Fibroblast of lung (primary cell): ENCODE measurements around the gene OR11A1. TPM values are rescaled to one million over a fixed set of nuclear protein-coding genes. Genes with fewer than 3 reads are reported as not detected.

Source experiments
- DNase-seq, 2 donors: peaks; one replicate each; pipeline versions ENCODE4 v3.0.0 to v3.0.0-alpha.2; 2010; ENCODE audit warnings: low read depth in 2 of 2
- H2AFZ ChIP-seq: 2 replicates; pipeline ENCODE4 v1.5.1; 2012; ENCODE audit warnings: low read length, control low read depth, inconsistent platforms
- H3K27ac ChIP-seq: 2 replicates; pipeline ENCODE4 v1.5.1; 2011; ENCODE audit warnings: low read length, control low read depth; ENCODE audit not compliant: insufficient read depth
- H3K27me3 ChIP-seq: 2 replicates; pipeline ENCODE4 v1.5.1; 2011; ENCODE audit warnings: mild to moderate bottlenecking, low read length; ENCODE audit not compliant: control insufficient read depth, insufficient read depth
- H3K36me3 ChIP-seq: 2 replicates; pipeline ENCODE4 v1.5.1; 2011; ENCODE audit warnings: low read length; ENCODE audit not compliant: control insufficient read depth, insufficient read depth
- H3K4me1 ChIP-seq: 2 replicates; pipeline ENCODE4 v1.5.1; 2011; ENCODE audit warnings: low read length; ENCODE audit not compliant: control insufficient read depth, insufficient read depth; ENCODE audit errors: extremely low read depth
- H3K4me2 ChIP-seq: 2 replicates; pipeline ENCODE4 v1.5.1; 2011; ENCODE audit warnings: low read length, control low read depth; ENCODE audit not compliant: insufficient read depth; ENCODE audit errors: extremely low read depth
- H3K4me3 ChIP-seq, 4 experiments: fragments of 200-600 bp in 1 of 4; sonication (generic) in 1 of 4; replicated peaks in 1 of 4; 2 replicates each; pipeline ENCODE4 v1.5.1; 2011 to 2016; ENCODE audit warnings: low read length in 4 of 4, low read depth in 3 of 4, mild to moderate bottlenecking in 3 of 4, control low read depth in 2 of 4, inconsistent platforms in 1 of 4, mixed read lengths in 1 of 4; ENCODE audit not compliant: insufficient read depth in 1 of 4; ENCODE audit errors: control extremely low read depth in 1 of 4
- H3K79me2 ChIP-seq: 2 replicates; pipeline ENCODE4 v1.5.1; 2012; ENCODE audit warnings: mild to moderate bottlenecking, low read length, inconsistent platforms; ENCODE audit not compliant: control insufficient read depth, insufficient read depth
- H3K9ac ChIP-seq: 2 replicates; pipeline ENCODE4 v1.5.1; 2011; ENCODE audit warnings: mild to moderate bottlenecking, low read length, control low read depth; ENCODE audit not compliant: insufficient read depth
- H3K9me3 ChIP-seq: 2 replicates; pipeline ENCODE4 v1.5.1; 2012; ENCODE audit warnings: low read depth, low read length; ENCODE audit not compliant: control insufficient read depth, insufficient read depth
- H4K20me1 ChIP-seq: 2 replicates; pipeline ENCODE4 v1.5.1; 2011; ENCODE audit warnings: low read length; ENCODE audit not compliant: control insufficient read depth, insufficient read depth; ENCODE audit errors: extremely low read depth
- CTCF ChIP-seq, 2 donors: IDR thresholded peaks in 1 of 2; conservative IDR thresholded peaks in 1 of 2; 1 replicate in 1 of 2; 2 replicates in 1 of 2; pipeline ENCODE4 v1.5.1; 2011 to 2012; ENCODE audit warnings: low read length in 2 of 2, control low read depth in 1 of 2, inconsistent platforms in 1 of 2, low read depth in 1 of 2, mild to moderate bottlenecking in 1 of 2
- EZH2 ChIP-seq: IDR thresholded peaks from 2 replicates; pipeline ENCODE4 v1.5.1; 2012; ENCODE audit warnings: low read length, control low read depth, mild to moderate bottlenecking; ENCODE audit errors: missing control alignments
- polyA plus RNA-seq, 2 donors: library from polyadenylated mRNA; depleted of rRNA in 1 of 2; stranded (reverse) in 1 of 2; unstranded in 1 of 2; fragments of >200 nt; gene quantifications; 2 replicates each; pipeline ENCODE4 v1.2.1, GENCODE V29; 2011 to 2012; ENCODE audit warnings: missing spikeins in 1 of 2
- total RNA-seq: library from RNA; depleted of rRNA; stranded (reverse); fragments of >200 nt; gene quantifications from 2 replicates; pipeline ENCODE4 v1.2.1, GENCODE V29; 2014

OR11A1 gene
- total and polyA plus RNA-seq, 2 donors (not counting 1 experiment from before 2014, with no cell fraction given) = not detected

- H3K79me2 ChIP-seq = no peaks in the 10 kb centered on the region
- H3K4me2 ChIP-seq = no peak overlapping the region
- H3K27ac ChIP-seq = no peak overlapping the region
- H3K9ac ChIP-seq = no peak overlapping the region
- no peaks in the 10 kb centered on the region for H4K20me1 ChIP-seq
- H2AFZ ChIP-seq = no peak overlapping the region
- H3K9me3 ChIP-seq = no peaks in the 10 kb centered on the region
- no peaks in the 10 kb centered on the region for H3K36me3 ChIP-seq
- no peaks in the 10 kb centered on the region for H3K4me1 ChIP-seq
- H3K4me3 ChIP-seq = no peak overlapping the region
- no peak for DNase-seq
- H3K27me3 ChIP-seq = no peaks in the 10 kb centered on the region
- no peak for TF ChIP-seq EZH2
Observed at GRCh38 chr6:29483735-29484134, 26.9 kb upstream of the OR11A1 start.

- no peak overlapping the region for H2AFZ ChIP-seq
- no peaks in the 10 kb centered on the region for H3K9me3 ChIP-seq
- H3K36me3 ChIP-seq = no peaks in the 10 kb centered on the region
- no peaks in the 10 kb centered on the region for H4K20me1 ChIP-seq
- H3K4me3 ChIP-seq = no peak overlapping the region
- H3K4me1 ChIP-seq = no peaks in the 10 kb centered on the region
- H3K27me3 ChIP-seq = no peaks in the 10 kb centered on the region
- TF ChIP-seq EZH2 (no peak), CTCF (conservative IDR thresholded peaks at IDR 0.05 in 1 of 2, IDR thresholded peaks at IDR 0.05 in 1 of 2; ENCODE audit: low read depth in 1 of 2, low read length in 2 of 2) (no peak)
- no peak for DNase-seq
- H3K79me2 ChIP-seq = no peaks in the 10 kb centered on the region
- H3K27ac ChIP-seq = no peak overlapping the region
- H3K9ac ChIP-seq = no peak overlapping the region
- H3K4me2 ChIP-seq = no peak overlapping the region
Observed at GRCh38 chr6:29483186-29483585, 26.3 kb upstream of the OR11A1 start.

- Histone ChIP-seq H3K4me1 (no peaks in the 10 kb centered on the region), H3K27me3 (no peaks in the 10 kb centered on the region), H3K4me3 (no peak overlapping the region), H3K27ac (no peak overlapping the region), H4K20me1 (no peaks in the 10 kb centered on the region), H3K4me2 (no peak overlapping the region), H3K36me3 (no peaks in the 10 kb centered on the region), H3K9ac (no peak overlapping the region), H2AFZ (no peak overlapping the region), H3K9me3 (no peaks in the 10 kb centered on the region), H3K79me2 (no peaks in the 10 kb centered on the region)
- TF ChIP-seq EZH2 (no peak), CTCF (conservative IDR thresholded peaks at IDR 0.05 in 1 of 2, IDR thresholded peaks at IDR 0.05 in 1 of 2; ENCODE audit: low read depth in 1 of 2, low read length in 2 of 2) (no peak)
- DNase-seq = no peak
Observed at GRCh38 chr6:29479560-29479959, 22.7 kb upstream of the OR11A1 start.
